SH-SY5Y (cell line): ENCODE measurements around the gene SIRT7.

Source experiments
- GATA2 ChIP-seq: IDR thresholded peaks from 2 replicates; pipeline ENCODE4 v1.6.1; 2011; ENCODE audit warnings: mild to moderate bottlenecking, low read depth, low read length
- GATA3 ChIP-seq: IDR thresholded peaks from 2 replicates; pipeline ENCODE4 v1.6.1; 2011; ENCODE audit warnings: low read depth, mild to moderate bottlenecking, low read length, moderate library complexity

The SIRT7 gene

DNA sequence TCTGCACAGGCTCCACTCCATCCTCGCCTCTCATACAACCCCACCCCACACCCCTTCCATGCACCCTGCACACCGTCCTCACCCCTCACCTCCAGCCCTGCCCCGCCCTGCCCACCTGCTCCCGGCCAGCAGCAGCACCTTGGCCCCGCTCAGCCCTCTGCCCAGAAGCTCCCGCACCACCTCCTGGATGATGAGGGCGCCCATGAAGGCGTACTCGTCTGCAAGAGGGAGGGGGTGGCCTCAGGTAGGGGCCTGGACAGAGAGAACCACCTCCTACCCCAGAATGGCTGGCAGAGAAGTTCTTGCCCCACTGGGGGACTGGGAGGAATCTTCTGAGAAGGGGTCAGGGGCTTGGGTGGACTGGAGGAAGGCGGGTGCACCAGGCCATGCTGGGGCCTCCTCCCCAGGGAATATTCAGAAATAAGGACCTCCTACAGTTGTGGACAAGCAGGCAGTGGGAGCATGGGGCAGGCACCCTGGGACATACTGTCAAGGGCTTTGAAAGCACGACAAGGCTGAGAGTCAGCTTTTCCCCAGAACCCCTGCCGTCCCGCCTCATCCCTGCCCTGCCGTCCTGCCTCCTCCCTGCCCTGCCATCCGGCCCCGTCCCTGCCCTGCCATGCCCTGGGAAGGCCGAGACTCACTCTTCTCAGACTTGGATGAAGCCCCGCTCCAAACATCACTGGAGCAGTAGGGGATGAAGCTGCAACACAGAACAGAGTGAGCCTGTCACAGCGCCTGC lies 39.9 kb upstream of the SIRT7 start:
- TF ChIP-seq GATA2 (no peak), GATA3 (no peak)

DNA sequence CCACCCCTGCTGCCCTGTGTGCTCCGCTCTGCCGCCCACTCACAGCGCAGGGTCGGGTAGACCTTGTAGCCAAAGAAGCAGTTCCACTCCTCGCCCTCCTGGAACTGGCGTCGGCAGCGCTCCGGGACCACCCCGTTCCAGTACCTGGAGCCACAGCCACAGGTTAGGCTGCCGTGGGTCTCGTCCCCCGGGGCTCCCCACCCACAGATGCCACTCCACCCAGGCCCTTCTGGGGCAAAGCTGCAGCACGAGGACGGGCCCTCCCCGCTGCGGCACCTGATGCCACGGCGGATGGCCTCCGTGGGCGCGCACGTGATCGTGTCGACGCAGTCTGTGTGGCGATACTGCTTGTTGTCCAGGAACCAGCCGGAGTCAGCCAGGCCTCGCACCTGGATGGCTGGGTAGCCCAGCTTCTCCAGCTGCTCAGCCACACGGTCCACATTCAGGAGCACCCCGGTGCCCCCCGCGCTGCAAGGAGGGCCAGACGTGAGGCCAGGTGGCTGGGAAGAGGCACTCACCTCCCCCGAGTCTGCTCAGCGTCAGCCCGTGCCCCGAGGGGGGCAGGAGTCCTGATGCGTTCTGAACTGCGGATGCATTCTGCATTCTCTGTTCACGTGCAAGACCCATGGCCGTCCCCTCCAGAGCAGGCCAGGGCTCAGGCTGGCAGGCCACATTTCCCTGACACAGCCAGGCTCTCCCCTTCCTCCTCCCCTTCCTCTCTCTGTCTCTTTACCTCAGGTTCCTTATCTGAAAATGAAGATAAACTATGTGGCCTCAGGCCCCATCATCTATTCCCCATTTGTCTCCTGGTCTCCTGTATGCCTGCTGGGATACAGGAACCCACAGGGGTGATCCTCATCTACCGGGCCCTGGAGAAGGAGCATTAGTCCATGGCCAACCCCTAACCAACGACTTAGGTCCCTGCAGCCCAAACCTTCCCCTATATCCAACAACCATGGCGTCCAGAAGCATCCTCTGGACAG lies 38.9 kb upstream of the SIRT7 start:
- TF ChIP-seq GATA2, result no peak
- TF ChIP-seq GATA3, result no peak

DNA sequence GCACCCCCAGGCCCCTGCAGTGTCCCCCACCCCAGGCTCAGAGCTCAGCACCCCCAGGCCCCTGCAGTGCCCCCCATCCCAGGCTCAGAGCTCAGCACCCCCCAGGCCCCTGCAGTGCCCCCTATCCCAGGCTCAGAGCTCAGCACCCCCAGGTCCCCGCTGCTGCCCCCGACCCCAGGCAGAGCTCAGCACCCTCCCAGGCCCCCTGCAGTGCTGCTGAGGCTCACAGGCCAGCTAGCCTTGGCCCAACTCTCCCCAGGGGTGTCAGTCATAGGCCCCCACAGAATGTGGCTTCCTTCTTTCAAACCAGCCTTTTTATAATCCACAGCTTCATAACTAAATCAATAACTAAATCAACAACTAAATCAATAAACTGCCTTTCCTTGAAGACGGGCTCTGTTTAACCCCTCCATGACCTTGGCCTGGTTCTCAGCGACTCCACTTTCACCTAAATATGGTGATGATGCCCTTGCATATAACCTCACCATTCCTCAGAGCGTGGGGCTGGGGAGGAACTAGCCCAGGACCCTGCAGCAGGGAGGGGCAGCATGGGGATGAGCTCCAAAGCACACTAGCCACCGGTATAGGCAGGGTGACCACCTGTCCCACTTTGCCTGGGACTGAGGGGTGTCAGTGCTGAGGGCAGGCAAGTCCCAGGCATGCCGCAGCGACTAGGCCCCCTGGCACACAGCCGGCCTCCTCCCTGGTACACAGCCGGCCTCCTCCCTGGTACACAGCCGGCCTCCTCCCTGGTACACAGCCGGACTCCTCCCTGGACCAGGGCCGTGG lies 38.0 kb upstream of the SIRT7 start:
- TF ChIP-seq GATA2 (no peak), GATA3 (no peak)

DNA sequence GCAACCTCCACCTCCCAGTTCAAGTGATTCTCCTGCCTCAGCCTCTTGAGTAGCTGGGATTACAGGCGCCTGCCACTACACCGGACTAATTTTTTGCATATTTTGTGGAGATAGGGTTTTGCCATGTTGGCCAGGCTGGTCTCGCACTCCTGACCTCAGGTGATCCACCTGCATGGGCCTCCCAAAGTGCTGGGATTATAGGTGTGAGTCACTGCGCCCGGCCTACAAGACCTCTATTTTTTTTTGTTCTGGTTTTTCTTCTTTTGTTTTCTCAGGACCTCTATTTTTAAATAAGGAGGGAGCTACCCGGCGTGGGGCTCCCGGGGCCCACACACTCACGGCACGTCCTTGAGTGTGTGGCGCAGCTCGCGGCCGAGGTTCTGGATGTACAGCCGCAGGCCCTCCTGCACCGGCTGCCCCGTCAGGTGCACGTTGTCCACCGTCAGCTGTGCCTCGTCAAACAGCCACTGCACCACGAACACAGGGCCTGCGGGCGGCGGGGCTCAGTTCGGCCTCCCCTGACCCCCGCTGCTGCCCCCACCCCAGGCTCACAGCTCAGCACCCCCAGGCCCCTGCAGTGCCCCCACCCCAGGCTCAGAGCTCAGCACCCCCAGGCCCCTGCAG lies 37.2 kb upstream of the SIRT7 start:
- TF ChIP-seq GATA2 (no peak), GATA3 (no peak)

DNA sequence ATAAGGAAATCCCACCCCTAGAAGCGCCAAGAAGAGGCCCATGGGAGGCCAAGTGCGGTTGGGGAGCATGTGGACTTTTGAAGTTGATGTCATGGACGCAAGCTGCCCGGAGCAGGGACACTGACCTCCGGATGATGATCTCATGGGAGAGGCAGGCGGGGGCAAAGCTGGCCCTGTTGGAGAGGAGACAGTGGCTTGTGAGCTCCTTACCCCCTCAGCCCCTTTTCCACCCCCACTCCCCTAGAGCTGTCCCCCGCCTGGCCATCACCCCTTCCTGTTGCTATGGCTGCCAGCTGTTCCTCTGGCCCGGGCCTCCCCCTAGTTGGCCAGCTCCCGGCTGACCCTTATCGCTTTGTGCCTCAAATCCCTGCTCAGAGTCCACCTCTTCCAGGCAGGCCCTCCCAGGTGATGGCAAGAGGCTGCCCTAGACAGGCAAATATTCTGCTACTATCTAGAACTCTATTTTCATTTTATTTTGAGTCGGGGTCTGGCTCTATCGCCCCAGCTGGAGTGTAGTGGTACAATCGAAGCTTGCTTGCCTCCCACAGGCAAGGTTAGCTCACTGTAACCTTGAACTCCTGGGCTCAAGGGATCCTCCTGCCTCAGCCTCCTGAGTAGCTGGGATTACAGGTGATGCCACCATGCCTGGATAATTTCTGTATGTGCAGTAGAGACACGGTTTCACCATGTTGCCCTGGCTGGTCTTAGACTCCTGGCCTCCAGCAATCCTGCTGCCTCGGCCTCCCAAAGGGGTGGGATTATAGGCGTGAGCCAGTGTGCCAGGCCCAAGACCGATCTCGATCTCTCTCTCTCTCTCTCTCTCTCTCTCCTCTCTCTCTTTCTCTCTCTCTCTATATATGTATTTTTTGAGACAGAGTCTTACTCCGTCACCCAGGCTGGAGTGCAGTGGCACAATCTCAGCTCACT lies 36.4 kb upstream of the SIRT7 start:
- no peak for TF ChIP-seq GATA3

DNA sequence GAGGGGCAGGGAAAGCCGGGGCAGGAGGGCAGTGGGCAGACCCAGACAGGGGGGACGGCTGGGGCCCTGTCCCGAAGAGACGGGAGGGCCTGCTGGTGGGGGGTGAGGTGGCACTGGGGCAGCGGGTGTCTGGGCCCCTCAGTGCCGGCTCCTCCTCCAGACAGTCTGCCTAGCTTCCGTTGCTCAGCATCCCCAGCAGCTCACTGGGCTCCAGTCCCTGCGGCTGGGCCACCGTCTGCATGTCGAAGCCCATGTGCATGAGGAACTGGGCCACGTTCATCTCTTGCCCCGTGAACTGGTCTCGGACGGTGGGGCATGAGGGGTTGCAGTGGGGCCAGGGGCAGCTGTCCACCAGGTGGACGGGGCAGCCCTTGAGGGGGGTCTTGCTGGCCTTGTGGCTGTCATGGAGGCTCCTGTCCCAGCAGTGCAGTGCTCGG lies 34.8 kb upstream of the SIRT7 start:
- TF ChIP-seq GATA2, result no peak
- no peak for TF ChIP-seq GATA3

DNA sequence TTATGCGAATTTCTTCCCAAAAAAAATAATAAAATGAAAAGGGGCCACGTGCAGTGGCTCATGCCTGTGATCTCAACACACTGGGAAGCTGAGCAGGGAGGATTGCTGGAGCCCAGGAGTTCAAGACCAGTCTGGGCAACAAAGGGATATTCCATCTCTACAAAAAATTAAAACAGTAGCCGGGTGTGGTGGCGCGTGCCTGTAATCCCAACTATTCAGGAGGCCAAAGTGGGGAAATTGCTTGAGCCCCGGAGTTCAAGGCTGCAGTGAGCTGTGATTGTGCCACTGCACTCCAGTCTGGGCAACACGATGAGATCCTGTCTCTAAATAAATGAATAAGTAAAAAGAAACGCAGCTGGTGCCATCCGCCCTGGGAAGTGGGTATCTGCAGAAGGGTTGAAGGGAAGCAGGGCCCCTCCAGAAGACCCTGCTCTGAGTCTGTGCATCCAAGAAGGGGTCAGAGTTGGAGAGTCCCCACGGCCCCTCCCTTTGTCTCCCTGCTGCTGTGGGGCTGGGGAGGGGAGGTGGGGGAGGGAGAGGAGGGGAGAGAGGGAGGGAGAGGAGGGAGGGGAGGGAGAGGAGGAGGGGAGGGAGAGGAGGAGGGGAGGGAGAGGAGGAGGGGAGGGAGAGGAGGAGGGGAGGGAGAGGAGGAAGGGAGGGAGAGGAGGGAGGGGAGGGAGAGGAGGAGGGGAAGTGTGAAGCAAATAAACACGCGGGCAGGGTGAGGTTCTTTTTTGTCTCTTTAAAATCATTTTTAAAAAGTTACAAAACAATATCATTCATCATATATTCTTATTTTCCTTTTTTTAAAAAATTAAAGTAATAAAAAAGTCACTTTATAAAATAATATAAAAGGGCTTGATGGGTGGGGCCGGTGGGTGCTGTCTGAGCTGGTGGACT lies 34.1 kb upstream of the SIRT7 start:
- TF ChIP-seq GATA2, result no peak

DNA sequence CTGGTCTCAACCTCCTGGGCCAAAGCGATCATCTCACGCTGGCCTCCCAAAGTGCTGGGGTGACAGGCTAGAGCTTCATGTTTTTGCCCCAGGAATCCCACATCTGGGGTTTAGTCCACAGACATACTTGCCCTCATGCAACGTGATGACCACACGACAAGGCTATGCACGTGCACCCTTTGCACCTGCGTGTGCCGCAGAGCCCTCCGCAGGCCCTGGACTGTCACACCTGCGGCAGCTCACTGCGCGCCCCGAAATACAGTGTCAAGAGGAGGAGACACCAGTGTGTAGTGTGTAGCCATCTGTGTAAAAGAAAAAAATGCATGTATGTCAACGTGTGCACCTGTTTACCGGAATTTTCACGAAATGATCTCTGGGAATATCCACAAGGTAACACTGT lies 32.5 kb upstream of the SIRT7 start:
- TF ChIP-seq GATA3 (no peak), GATA2 (no peak)

DNA sequence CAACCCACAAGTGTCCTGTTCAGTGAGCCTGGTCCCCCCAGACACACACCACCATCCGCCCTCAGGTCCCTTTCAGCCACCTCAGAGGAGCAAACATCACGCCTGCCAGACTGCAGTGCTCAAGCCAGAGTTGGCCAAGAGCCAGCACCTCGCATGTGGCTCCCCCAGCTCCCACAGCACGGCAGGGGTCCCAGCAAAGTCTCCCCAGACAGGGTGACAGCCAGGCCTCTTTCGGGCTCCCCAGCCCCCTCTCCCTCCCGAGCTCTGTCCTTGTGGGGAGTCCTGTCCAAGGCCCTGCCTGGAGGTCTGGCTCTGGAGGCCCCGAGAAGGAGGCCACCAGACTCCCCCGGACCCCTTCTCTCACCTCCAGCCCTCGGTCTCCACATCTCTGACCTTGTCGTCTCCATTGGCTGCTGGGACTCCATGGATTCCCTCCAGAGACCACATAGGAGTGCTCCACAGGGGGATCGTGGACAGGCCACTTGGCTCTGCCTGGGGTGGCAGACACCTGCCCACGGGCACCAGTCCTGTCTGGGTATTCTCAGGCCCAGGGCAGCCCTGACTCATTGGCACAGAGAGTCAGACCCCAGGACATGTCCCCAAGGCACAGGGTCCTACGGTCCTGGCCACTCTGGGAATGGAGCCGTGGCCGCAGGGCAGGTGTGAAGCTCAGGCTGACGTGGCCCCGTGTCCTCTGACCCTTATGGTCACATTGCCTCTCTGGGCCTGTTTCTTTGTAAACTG lies 30.8 kb upstream of the SIRT7 start:
- TF ChIP-seq GATA3, result no peak
- no peak for TF ChIP-seq GATA2

DNA sequence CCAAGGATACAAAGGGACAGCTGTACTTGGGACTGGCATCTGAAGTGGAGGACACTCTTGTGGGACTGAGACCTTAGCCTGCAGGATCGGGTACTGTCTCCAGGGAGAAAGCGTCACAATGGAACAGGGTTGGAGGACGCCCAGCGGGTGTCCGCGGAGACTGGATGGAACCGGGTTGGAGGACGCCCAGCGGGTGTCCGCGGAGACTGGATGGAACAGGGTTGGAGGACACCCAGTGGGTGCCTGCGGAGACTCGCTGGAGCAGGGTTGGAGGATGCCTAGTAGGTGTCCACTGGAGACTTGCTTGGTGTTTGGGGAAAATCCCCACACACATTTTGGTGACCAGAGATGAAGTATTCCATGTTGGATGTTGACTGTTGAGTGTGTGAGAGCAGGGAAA lies 29.2 kb upstream of the SIRT7 start, which contains the start of gene MYADML2:
Gene MYADML2 (minus strand): TSS at position 45 of the 400 bp plus-strand sequence. CDS start 5,492 bp downstream, outside the sequence.
- TF ChIP-seq GATA3 (no peak), GATA2 (no peak)

DNA sequence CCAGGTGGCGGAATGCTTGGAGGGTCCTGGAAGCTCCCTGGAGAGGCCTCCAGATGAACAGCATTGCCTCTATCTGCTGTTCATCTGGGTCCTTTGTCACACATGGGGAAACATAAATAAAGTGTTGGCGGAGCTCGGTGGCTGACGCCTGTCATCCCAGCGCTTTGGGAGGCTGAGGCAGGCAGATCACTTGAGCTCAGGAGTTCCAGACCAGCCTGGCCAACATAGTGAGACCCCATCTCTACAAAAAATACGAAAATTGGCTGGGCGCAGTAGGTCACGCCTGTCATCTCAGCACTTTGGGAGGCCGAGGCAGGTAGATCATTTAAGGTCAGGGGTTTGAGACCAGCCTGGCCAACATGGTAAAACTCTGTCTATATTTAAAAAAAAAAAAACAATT lies 26.9 kb upstream of the SIRT7 start:
- TF ChIP-seq GATA3 (no peak), GATA2 (no peak)

DNA sequence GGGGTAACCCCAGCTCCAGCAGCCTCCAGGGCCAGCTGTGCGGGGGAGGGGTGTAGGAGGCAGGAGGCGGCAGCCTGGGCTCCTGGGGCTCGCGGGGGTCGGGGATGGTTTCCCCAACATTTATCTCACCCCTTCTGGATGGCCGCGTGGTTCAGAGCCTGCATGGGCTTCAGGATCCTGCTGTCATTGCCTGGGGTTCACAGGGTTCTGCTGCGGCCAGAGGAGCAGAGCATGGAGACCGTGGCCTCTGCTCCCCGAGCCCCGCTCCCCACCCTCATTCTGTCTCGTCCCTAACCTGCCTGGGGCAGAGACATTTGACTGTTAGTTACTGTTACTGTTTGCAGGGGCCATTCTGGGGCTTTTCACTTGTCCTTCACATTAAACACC lies 24.2 kb upstream of the SIRT7 start:
- TF ChIP-seq GATA2 (no peak), GATA3 (no peak)
